ENCODE data around the gene FKBP14. TPM values are rescaled to one million over a fixed set of nuclear protein-coding genes. Genes with fewer than 3 reads are reported as not detected.
"Not testable (repeated sequence)": the region's sequence is repeated elsewhere in the genome, so short reads cannot be mapped to it uniquely, and the experiment has no call there.

FKBP14 gene
- total RNA-seq, 1 donor from 2014 or later: 11.5 TPM

DNA sequence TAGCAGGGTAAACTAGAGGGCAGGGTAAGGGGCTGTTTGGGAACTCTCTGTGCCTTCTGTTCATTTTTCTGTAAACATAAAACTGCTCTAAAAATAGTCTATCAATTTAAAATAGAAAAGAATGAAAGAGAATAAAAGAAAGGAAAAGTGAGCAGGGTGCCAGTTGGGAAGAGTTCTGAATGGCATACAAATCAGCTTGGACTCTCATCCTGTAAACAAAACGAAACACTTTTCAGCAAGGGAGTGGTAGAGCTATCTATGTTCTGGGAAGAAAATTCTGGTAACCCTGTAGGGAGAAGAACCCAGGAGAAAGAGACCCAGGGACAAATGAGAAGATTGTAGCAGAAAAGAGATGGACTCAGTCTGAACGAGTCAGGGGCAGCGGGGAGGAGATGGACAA is 61.5 kb downstream of the FKBP14 start:
- no peaks in the 10 kb centered on the region for H3K4me1 ChIP-seq
- H3K9me3 ChIP-seq: no peaks in the 10 kb centered on the region
- TF ChIP-seq, protein P1, sequence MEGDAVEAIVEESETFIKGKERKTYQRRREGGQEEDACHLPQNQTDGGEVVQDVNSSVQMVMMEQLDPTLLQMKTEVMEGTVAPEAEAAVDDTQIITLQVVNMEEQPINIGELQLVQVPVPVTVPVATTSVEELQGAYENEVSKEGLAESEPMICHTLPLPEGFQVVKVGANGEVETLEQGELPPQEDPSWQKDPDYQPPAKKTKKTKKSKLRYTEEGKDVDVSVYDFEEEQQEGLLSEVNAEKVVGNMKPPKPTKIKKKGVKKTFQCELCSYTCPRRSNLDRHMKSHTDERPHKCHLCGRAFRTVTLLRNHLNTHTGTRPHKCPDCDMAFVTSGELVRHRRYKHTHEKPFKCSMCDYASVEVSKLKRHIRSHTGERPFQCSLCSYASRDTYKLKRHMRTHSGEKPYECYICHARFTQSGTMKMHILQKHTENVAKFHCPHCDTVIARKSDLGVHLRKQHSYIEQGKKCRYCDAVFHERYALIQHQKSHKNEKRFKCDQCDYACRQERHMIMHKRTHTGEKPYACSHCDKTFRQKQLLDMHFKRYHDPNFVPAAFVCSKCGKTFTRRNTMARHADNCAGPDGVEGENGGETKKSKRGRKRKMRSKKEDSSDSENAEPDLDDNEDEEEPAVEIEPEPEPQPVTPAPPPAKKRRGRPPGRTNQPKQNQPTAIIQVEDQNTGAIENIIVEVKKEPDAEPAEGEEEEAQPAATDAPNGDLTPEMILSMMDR (IDR thresholded peaks at IDR 0.05): no peak
- DNase-seq: no peak
- no peak overlapping the region for H3K27ac ChIP-seq
- H3K4me3 ChIP-seq: no peak overlapping the region
- H3K27me3 ChIP-seq: no peaks in the 10 kb centered on the region
- no peak for ATAC-seq
- no peaks in the 10 kb centered on the region for H3K36me3 ChIP-seq
- intact Hi-C loops (cut with DNase I): no loop called here

DNA sequence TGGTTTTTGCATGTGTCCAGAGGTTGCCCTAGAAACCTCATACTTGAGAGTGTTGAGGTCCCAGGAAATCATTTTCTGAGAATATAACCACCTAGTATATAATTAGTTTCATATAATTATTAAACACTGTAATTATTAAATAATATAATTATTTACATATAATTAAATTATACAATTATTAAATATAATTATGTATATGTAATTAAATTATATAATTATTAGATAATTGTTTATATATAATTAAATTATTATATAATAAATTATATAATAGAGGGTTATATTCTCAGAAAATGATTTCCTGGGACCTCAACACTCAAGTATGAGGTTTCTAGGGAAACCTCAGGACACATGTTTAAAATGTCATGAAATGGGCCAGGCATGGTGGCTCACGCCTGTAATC is 64.5 kb downstream of the FKBP14 start:
- no peak overlapping the region for H3K4me3 ChIP-seq
- H3K36me3 ChIP-seq: no peaks in the 10 kb centered on the region
- no peak overlapping the region for H3K27ac ChIP-seq
- no peak for ATAC-seq
- H3K9me3 ChIP-seq: no peaks in the 10 kb centered on the region
- no peak for DNase-seq
- no peaks in the 10 kb centered on the region for H3K27me3 ChIP-seq
- intact Hi-C loops (cut with DNase I): no loop called here
- H3K4me1 ChIP-seq: no peaks in the 10 kb centered on the region
- TF ChIP-seq, protein P1 (IDR thresholded peaks at IDR 0.05): no peak

GRCh38 chr7:29961611-29962010 is 64.9 kb downstream of the FKBP14 start:
- H3K4me3 ChIP-seq; H3K27ac ChIP-seq; intact Hi-C loops (cut with DNase I); H3K9me3 ChIP-seq; H3K4me1 ChIP-seq; DNase-seq; ATAC-seq; H3K36me3 ChIP-seq; H3K27me3 ChIP-seq: not testable (repeated sequence)

Other genes with a start within 250 kb of the FKBP14 start
- gene WIPF3, start 220.2 kb downstream of the FKBP14 start, total RNA-seq: 0.67 TPM
- 36.1 TPM for gene SCRN1, start 36.9 kb downstream of the FKBP14 start, total RNA-seq
- gene PLEKHA8, start 1.7 kb upstream of the FKBP14 start, total RNA-seq: 11.3 TPM
- 31.3 TPM for gene MTURN, start 108.3 kb upstream of the FKBP14 start, total RNA-seq

Data from upper lobe of right lung (tissue), 1 donor.